Measurements from ENCODE around the gene PSMA8.

DNA sequence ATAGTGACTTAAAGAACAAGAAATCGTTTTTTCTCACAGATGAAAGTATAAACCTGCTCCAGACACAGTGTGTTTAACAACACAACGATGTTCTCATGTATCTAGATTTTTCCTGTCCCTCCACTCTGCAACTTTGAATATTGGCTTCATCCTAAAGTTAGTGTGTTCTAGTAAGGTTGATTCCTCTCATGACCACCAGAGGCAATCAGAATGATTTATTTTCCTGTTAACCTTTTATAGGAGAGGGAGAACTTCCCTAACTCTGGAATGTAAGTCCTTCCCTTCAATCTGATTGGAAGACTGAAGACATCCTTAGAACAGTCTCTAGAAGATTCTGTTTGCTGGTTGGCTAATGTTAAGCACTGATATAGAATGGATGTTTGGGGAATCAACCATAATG lies 51.6 kb downstream of the PSMA8 start:
- TF ChIP-seq TSHZ2 (CRISPR knock-in tag; IDR thresholded peaks at IDR 0.05) (no peak), ISL1 (CRISPR knock-in tag; IDR thresholded peaks at IDR 0.05) (no peak), ZNF70 (CRISPR knock-in tag; IDR thresholded peaks at IDR 0.05) (no peak), OSR1 (CRISPR knock-in tag; IDR thresholded peaks at IDR 0.05) (no peak), ARNTL (CRISPR knock-in tag; IDR thresholded peaks at IDR 0.05; ENCODE audit: borderline replicate concordance, low read depth) (no peak), CREB5 (CRISPR knock-in tag; IDR thresholded peaks at IDR 0.05; ENCODE audit: low read depth) (no peak), ZNF8 (CRISPR knock-in tag; IDR thresholded peaks at IDR 0.05) (no peak), TCF4 (CRISPR knock-in tag; IDR thresholded peaks at IDR 0.05; ENCODE audit: borderline replicate concordance) (no peak), RARB (CRISPR knock-in tag; IDR thresholded peaks at IDR 0.05) (no peak)
- TF ChIP-seq, protein P1, sequence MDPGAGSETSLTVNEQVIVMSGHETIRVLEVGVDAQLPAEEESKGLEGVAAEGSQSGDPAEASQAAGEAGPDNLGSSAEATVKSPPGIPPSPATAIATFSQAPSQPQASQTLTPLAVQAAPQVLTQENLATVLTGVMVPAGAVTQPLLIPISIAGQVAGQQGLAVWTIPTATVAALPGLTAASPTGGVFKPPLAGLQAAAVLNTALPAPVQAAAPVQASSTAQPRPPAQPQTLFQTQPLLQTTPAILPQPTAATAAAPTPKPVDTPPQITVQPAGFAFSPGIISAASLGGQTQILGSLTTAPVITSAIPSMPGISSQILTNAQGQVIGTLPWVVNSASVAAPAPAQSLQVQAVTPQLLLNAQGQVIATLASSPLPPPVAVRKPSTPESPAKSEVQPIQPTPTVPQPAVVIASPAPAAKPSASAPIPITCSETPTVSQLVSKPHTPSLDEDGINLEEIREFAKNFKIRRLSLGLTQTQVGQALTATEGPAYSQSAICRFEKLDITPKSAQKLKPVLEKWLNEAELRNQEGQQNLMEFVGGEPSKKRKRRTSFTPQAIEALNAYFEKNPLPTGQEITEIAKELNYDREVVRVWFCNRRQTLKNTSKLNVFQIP (CRISPR knock-in tag; IDR thresholded peaks at IDR 0.05; ENCODE audit: borderline replicate concordance, low read depth) = no peak

Measured in SK-N-SH treated with all-trans-retinoic acid at 6 μM for 48 hours (cell line).